Calu3 (cell line): Measurements from ENCODE around the gene TSC22D3. TPM values are rescaled to one million over a fixed set of nuclear protein-coding genes. Genes with fewer than 3 reads are reported as not detected.
A peak's percentile ranks its signal among the peaks of the same experiment; 100 is the strongest.

Experiments
- BruUV-seq: library from RNA; stranded (reverse); fragments of 400-500 nt; replicated peaks from 2 replicates; lab custom pipeline; 2021; lab: Mats Ljungman, UMichigan
- CTCF ChIA-PET: fragments of 300-600 bp; sonication (Branson Sonifier 250); formaldehyde crosslinking; loops from one replicate; lab custom pipeline; 2022; ENCODE audit warnings: antibody characterized with exemption; lab: Charles Lee
- DNase-seq: peaks from one replicate; pipeline ENCODE4 v3.0.0; 2022
- H3K27ac Mint-ChIP-seq: one replicate; pipeline ENCODE4 v1.8.0; 2022; ENCODE audit warnings: mixed read lengths; ENCODE audit not compliant: unreplicated experiment
- H3K27me3 Mint-ChIP-seq: one replicate; pipeline ENCODE4 v1.8.0; 2022; ENCODE audit warnings: mixed read lengths; ENCODE audit not compliant: unreplicated experiment
- H3K36me3 Mint-ChIP-seq: one replicate; pipeline ENCODE4 v1.8.0; 2022; ENCODE audit warnings: mild to moderate bottlenecking, moderate library complexity, mixed read lengths; ENCODE audit not compliant: insufficient read depth, unreplicated experiment
- H3K4me1 Mint-ChIP-seq: one replicate; pipeline ENCODE4 v1.8.0; 2022; ENCODE audit warnings: mild to moderate bottlenecking, low read depth, mixed read lengths; ENCODE audit not compliant: unreplicated experiment
- H3K4me3 Mint-ChIP-seq: one replicate; pipeline ENCODE4 v1.8.0; 2022; ENCODE audit warnings: mild to moderate bottlenecking, low read depth, moderate library complexity, mixed read lengths; ENCODE audit not compliant: unreplicated experiment
- H3K9me3 Mint-ChIP-seq: one replicate; pipeline ENCODE4 v1.8.0; 2022; ENCODE audit warnings: low read depth, mixed read lengths; ENCODE audit not compliant: unreplicated experiment
- CTCF ChIP-seq: fragments of 200-600 bp; IDR thresholded peaks from one replicate; pipeline ENCODE4 v1.8.0; 2022; ENCODE audit warnings: antibody characterized with exemption; ENCODE audit not compliant: unreplicated experiment
- intact Hi-C: fragments of 100-400 bp; cut with micrococcal nuclease; formaldehyde crosslinking; loops from one replicate; pipeline ENCODE4 v1.10.0; 2022; ENCODE audit not compliant: unreplicated experiment
- total RNA-seq: library from RNA; stranded (reverse); gene quantifications from 2 replicates; pipeline ENCODE4 v1.2.3, GENCODE V29; 2022

The TSC22D3 gene
- total RNA-seq, 1 experiment from 2014 or later, result 48.3 TPM

- DNase-seq, result no peak
- no TSS peak for BruUV-seq
- CTCF ChIA-PET, result no interaction called here
- Mint-ChIP-seq H3K27ac (no peak overlapping the region), H3K4me1 (peaks cover 26% of the 10 kb centered on the region), H3K9me3 (no peaks in the 10 kb centered on the region), H3K27me3 (no peaks in the 10 kb centered on the region), H3K36me3 (peaks cover 7% of the 10 kb centered on the region), H3K4me3 (no peak overlapping the region)
- TF ChIP-seq CTCF, result no peak
- intact Hi-C loops, result loop anchor here (5.0 kb wide), 2 partner anchors 43 to 57 kb away; partner anchors contain the start of genes NCBP2L and TSC22D3
Observed at GRCh38 chrX:107734646-107735045, 40.9 kb downstream of the TSC22D3 start.

GRCh38 chrX:107733686-107734085, 41.9 kb downstream of the TSC22D3 start:
- Mint-ChIP-seq H3K36me3 (peaks cover 7% of the 10 kb centered on the region), H3K4me3 (no peak overlapping the region), H3K27me3 (no peaks in the 10 kb centered on the region), H3K27ac (no peak overlapping the region), H3K4me1 (peaks cover 31% of the 10 kb centered on the region), H3K9me3 (no peaks in the 10 kb centered on the region)
- intact Hi-C loops, result loop anchor here (5.0 kb wide), 2 partner anchors 44 to 56 kb away; partner anchors contain the start of genes NCBP2L and TSC22D3
- no peak for TF ChIP-seq CTCF
- BruUV-seq, result no TSS peak
- DNase-seq, result no peak
- CTCF ChIA-PET, result no interaction called here

- Mint-ChIP-seq H3K27me3 (no peaks in the 10 kb centered on the region), H3K4me3 (no peak overlapping the region), H3K27ac (peak overlapping the region; percentile 84), H3K36me3 (peaks cover 7% of the 10 kb centered on the region), H3K4me1 (peaks cover 37% of the 10 kb centered on the region), H3K9me3 (no peaks in the 10 kb centered on the region)
- no TSS peak for BruUV-seq
- intact Hi-C loops, result loop anchor here (1.0 to 5.0 kb wide), 3 partner anchors 10 to 55 kb away; partner anchors contain the start of genes NCBP2L and TSC22D3
- DNase-seq, result peak; percentile 87
- no peak for TF ChIP-seq CTCF
- CTCF ChIA-PET, result interaction anchor here (0.6 to 1.7 kb wide), 14 partner anchors 10 to 424 kb away, joined by 3 to 18 read pairs (median 4); partner anchors contain the start of genes NCBP2L and TSC22D3
Observed at GRCh38 chrX:107731831-107732502, 43.6 kb downstream of the TSC22D3 start.

- CTCF ChIA-PET, result interaction anchor here (0.7 to 1.7 kb wide), 6 partner anchors 10 to 424 kb away, joined by 3 to 18 read pairs (median 4); no protein-coding TSS in a partner anchor
- peak overlapping the region; percentile 84 for H3K27ac Mint-ChIP-seq
- H3K36me3 Mint-ChIP-seq, result peaks cover 7% of the 10 kb centered on the region
- no peaks in the 10 kb centered on the region for H3K27me3 Mint-ChIP-seq
- H3K9me3 Mint-ChIP-seq, result no peaks in the 10 kb centered on the region
- intact Hi-C loops, result loop anchor here (5.0 kb wide), 2 partner anchors 46 to 54 kb away; partner anchors contain the start of genes NCBP2L and TSC22D3
- peak; percentile 12 for DNase-seq
- peaks cover 45% of the 10 kb centered on the region for H3K4me1 Mint-ChIP-seq
- H3K4me3 Mint-ChIP-seq, result no peak overlapping the region
- TF ChIP-seq CTCF, result no peak
- no TSS peak for BruUV-seq
Observed at GRCh38 chrX:107730991-107731766, 44.4 kb downstream of the TSC22D3 start.
